Kidney capillary endothelial cell (primary cell): ENCODE results near the gene CISD3.

ENCODE experiments used
- DNase-seq: peaks from one replicate; pipeline ENCODE4 v3.0.0-alpha.2; 2018; ENCODE audit warnings: low spot score

Gene CISD3

DNA sequence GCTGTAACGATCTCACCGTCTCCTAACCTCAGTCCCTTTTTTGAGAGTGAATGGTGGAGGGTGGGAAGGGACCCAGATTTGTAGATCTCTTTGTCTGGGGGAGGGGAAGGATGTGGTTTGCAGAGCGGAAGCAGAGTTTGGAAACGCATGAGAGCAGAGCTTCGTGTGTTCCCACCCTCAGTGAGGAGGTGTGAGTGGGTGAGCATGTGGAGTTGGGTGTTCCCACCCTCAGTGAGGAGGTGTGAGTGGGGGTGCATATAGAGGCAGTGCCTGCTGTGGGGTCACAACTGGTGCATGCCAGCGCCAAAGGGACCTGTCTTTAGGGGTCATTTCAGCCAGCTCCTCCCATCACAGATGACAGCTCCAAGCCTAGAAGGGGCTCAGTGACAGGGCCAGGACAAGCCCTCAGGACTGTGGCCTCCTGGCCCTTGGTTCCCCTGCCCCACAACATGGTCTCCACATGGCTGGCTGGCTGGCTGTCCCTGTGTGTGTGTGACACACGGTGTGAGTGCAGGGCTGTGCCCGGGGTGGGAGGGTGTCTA, 1.8 kb upstream of the CISD3 start:
- no peak for DNase-seq

DNA sequence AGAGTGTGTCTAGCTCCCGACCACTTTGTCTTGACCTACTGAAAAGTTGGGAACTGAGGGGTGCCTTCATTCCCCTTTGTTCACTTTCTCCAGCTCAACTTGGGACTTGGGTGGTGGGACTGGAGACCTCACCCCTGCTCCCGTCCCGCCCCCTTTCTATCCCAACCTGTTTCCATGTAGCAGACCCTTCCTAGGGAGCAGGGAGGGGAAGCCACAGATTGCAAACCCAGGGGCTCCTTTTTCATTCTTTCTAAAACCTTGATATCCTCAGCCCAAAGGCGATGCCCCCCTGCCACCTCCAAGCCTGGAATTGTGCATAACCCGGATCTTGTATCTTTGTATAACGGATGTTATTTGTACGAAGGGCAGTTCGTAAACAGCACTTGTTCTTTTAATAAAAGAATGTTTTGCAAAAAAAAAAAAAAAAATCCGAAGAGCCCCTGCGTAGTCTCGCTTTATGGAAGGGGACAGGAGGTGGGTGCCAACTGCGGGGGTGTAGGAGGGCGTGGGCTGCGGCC, 714 bp upstream of the CISD3 start:
- no peak for DNase-seq

DNA sequence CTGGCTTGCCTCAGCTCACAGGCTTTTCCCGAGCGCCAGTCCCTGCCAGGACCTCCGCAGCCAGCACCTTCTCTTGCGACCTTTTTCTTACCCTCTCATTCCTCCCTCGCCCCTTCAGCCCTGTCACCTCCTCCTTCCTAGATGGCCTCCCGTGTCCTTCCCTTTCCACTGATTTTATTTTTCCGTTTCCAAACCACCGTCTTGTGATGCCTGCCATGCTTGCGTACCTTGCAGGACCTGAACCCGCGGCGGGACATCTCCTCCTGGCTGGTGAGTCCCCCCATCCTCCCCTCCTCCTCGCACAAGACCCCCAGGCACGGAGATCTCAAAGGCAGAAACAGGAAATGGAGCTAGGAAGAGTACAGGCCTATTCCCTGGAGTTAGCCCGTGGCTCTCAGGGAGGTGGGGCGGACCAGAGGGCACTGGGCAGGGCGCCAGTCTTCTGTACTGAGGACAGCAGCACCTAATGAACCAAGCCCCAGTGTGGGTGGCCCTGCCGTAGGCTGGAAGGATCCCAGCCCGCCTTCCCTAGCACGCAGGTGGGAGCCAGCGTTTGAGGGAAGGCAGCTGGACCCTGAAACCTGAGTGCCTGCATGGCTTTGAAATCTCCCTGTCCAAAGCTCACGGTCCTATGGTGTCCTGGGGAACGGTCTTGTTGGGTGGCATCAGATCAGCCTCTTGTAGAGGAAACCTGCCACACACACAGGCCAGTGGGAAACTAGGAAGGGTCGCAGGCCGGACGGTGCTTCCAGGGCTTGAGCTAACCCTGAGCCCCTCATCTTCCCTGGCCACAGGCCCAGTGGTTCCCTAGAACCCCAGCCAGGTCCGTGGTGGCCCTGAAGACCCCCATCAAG, 612 bp downstream of the CISD3 start:
- no peak for DNase-seq

DNA sequence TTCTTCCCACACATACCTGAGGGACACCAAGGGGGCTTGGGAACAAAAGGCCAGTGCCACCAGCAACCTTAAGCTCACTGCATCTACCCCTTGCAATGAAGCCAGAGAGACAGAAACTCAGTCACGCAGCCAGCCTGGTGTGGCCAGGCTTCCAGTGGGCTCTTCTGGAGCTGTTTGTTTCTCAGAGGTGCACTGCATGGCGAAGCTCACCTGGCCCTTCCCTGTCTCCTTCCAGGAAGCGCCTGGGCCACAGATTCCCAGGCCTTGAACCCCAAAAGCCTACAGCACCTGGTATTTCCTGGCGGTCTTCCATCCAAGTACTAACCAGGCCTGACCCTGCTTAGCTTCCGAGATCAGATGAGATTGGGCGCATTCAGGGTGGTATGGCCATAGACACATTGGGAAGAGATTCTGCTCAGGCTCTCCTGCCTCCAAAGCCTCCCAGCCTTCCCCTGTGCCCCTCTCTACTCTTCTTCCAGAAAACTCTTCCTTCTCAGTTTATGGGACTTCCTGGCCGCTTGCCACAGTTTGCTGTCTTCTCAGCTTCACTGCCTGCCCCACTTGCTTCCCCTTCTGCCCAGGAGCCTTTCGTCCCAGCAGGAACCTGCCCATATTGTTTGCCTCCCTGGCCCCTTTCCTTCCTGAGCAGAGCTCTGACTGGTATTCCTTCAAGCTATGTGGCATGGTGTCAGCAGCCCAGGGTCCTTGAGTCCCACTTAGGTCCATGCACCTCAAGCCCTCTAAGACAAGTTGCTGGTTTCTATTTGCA, 1.6 kb downstream of the CISD3 start:
- no peak for DNase-seq

DNA sequence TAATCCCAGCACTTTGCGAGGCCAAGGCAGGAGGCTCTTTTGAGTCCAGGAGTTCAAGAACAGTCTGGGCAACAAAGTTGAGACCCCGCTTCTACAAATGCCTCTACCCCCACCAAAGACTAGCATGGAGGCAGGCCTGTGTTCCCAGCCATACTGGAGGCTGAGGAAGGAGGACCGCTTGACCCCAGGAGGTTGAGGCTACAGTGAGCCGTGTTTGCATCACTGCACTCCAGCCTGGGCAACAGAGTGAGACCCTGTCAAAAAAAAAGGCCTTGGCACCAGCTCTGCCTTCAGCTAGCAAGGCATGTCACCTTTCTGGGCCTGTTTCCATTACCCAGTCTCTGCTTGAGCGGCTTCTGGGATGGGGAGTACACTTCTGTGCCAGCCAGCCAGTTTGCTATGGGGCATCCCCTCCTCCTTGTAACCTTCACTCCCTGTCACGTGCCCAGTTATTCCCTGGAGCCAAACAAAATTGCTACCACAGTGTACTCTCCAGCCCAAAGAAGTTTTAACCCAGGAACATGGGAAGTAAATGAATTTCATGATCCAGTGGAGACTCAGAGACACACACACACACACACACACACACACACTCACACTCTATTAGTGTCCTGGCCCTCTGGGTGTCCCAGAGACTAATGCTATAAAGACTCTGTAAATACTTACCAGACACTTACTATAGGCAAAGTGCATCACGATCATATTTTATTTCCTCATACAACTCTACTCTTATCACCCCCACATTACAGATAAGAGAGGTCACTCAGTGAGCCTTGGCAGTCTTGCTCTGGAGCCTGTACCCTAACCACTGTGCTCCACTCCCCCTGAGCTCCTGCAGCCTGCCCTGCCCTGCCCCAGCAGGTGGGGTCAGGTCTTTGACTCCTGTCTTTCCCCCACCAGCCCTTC, 2.5 kb downstream of the CISD3 start:
- DNase-seq, result no peak

DNA sequence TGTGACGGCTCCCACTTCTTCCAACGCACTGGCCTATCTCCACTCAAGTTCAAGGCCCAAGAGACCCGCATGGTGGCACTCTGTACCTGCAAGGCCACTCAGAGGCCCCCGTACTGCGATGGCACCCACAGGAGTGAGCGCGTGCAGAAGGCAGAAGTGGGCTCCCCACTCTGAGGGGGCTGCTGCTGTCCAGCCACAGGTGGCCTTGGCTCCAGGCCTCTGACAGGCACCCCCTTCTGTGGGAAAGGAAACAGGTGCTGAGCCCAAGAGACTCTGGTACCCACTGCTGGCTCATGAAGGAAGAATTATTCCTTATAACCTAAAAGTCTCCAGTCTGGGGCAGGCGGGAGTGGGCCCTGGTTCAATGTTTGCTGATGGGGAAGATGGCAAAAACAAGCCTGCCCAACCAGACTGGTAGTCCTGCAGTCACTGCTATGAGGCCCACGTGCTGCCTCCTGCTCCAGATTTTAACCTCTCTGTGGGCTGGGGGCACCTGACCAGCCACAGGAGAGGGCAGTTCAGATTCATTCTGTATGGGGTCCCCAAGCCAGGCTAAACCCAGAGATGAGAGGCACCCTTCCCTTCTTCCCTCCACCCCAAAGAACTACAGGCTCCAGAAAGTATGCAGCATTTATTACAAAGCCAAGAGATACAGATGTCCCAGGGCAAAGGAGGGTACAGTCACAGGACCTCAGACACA, 3.3 kb downstream of the CISD3 start:
- no peak for DNase-seq

DNA sequence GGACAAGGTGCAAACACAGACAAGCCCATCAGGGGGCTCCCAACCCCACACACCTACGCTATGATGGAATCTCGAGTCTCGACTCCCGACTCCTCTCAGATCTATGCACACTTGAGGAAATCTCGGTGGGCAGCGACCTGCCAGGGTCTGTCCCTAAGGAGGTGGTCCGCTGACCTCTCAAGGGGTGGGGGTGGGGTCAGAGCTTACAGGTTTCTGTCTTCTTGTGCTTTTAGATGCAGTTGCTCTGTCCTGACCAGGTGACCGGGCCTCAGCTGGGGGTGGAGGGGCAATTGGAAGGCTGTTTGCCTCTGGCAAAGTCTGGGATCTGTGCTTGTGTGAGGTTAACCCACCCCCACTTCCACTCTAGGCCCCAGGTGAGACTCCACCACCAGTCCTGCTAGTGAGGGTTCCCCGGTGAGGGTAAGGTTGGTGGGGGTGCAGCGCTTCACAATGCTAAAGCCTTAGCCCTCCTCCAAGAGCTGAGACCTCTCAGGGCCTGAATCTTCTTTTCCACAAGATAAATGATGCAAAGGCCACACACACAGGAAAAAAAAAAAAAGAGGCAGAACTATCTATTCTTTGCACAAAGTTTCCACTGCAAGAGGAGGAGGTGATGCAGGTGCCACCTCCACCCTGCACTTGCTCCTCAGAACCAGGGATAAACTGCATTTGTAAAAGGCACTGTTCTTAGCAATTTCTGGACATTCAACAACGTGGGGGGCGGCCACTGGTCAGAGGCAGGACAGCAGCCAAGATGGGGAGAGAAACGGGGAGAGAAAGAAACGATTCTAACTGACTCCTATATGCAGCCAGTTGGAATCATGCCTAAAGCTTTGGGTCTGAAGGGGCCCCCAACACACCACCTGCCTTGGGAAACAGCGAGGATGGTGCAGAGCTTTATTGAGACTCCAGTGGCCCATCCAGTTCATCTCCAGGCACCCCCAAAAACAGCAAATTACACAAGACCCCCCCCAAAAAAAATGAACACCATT, 4.1 kb downstream of the CISD3 start:
- no peak for DNase-seq

DNA sequence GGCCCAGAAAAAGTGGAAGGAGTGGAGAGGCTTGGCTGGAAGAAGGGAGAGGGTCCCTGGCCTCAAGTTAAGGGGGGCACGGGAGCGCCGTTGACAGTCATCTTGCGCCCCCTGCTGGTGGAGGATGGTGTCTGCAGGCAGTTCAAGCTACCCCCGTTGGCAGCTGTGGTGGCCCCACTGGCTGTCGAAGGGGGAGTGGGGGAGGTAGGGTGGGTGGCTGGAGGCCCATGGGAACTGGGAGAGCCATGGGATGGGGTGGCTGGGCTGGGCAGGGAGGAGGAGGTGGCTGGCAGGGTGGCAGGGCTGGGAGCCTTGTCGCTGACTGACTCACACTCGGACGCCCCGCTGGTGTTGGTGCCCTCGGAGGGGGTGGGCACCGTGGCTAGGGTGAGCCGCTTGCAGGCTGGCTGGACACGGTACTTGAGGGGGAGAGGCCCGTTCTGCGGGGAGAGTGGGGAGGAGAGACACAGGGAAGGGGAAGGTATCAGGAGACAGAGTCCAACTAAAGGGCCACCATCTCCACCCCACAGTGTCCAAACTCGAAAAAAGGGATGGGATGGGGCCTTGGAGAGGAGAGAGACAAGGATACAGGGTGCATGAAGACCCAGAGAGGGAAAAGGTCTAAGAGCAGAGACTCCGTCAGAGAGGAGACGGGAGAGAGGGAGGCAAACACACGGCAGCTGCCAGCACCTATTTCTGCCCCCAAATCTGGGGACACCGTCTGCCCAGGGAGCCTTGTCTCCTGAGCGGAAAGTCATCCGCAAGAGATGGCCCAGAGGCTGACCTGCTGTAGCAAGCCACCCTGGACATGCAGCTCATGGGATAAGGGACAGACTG, 5.2 kb downstream of the CISD3 start:
- DNase-seq, result no peak

DNA sequence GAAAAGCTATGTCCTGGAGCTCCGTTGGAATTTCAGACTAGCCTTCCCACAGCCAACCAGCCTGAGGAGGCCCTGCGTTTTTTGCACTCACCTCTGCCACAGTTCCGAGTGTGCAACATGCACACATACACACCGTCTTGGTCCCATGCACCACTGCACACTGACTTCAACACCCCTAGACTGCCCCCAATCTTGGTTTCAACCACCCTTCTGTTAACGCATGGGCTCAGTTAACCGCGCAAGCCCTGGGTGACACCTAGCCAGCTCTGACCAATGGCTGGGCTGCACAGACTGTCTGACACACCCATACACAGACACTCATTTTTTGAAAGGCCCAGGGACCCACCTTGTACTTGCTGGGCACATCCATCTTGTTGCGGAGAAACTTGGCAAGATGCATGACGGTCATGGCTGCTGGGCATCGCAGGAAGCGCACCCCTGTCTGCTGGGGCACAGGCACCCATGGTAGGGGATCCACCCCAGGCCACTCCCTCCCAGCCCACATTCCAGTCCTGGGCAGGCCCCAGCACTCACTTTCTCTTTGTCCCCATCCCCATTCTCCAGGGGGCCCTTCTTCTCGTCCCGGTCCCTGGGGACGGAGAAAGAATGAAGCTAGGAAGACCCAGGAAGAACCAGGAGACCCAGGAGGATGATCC, 8.0 kb downstream of the CISD3 start:
- DNase-seq, result no peak

DNA sequence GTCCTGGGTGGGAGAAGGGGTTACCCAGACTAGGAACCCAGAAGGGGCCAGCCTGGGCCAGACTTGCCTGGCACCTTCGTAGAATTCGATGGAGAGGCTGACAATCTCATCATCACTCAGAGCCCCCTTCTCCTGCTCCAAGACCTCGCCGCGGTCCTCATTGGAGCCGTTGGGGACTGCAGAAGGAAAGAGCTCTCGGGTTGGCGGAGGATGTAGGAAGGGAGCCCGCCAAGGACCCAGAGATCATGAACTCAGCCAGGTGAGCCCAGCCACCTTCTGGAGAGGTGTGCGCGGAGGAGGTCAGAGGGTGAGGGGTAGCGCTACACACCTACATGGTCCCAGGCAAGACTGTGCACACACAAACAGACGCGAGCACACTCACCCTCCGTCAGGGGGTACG, 8.5 kb downstream of the CISD3 start:
- no peak for DNase-seq

DNA sequence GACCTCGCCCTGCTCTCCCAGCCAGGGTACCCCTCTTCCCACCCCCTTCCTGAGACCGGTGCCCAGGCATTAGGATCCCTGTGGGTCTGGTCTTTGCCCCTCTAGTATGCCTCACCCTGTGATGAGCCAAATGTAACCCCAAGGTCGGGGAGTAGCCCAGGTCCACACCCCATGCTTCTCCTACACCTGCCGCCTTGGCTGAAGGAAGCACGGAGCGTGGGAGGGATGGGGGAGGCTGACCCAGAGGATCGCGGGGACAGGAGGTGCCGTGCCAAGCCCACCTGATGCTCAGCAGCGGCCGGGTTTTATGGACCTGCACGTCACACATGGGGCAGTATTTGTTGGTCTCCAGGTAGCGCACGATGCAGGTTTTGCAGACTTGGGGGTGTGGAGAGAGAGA, 9.2 kb downstream of the CISD3 start:
- DNase-seq, result no peak

DNA sequence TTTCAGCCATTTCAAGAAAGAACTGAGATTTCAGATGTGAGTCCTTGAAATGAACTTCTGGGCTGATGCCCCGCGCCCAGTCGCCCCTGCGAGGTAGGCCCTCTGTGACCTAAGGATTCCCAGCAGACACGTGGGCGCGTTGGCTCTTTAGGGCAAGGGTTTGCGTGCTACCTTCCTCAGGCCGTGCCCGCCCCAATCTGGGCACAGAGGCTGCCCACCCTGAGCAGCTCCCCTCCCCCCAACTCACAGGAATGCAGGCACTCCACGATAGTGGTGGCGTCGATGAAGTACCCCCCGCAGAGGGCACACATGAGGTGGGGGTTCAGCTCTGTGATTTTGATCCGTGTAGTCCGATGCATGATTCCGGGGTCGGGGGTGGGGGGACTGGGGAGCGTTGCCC, 9.9 kb downstream of the CISD3 start:
- no peak for DNase-seq

DNA sequence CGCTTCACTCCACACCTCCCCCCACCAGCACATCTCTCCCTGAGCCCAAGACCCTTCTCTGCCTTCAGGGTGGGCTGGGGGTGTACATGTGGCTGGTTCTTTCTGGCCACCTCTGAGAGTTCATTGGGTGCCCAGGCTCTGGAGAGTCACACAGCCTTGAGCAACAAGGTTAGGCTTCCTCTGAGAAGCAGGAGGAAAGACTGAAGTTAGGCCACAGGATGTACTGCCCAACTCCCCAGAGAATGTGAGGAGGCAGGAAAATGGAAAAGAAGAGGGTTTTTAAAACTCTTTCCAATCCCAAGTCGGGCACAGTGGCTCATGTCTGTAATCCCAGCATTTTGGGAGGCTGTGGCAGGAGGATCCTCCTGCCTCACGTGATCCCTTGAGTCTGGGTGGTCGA, 10.7 kb downstream of the CISD3 start:
- DNase-seq, result no peak

DNA sequence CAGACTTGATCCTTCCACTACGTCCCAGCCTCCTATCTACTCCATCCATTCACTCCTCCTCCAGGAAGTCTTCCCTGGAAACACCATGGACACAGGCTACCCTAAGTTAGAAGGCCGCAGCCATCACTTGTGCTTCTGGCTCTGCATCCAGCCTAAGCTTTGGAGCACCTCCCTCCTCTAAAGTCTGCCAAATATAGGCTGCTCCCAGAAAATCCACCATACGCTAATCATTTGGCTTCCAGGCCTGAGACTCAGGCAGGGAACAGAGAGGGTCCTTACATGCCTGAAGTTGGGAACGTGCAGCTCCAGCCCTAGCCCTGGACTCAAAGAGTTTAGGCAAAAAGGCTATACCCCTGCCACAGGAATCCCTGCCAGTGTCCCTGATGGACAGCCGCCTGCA, 11.3 kb downstream of the CISD3 start:
- no peak for DNase-seq

DNA sequence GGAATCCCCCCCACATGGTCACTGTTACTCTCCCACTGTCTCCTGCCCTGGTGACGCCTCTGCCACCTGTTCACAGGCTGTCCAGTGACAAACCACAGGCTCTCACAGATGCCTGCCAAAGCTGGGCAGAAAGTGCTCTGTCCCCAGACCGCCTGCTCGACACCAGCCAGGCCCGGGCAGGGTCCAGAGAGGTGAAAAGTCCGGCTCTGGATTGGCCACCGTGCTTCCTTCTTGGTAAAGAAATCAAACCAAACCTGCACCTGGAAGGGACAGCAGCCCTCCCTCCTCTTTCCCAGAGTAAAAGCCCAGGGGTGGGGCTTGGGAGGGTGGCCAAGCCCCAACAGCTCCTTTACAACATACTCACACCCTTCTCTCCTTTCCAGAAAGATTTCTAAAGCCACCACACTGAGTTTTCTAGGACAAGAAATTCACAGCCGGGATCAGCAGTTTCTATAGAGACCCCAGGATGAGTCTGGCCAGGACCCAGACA, 11.8 kb downstream of the CISD3 start:
- no peak for DNase-seq

DNA sequence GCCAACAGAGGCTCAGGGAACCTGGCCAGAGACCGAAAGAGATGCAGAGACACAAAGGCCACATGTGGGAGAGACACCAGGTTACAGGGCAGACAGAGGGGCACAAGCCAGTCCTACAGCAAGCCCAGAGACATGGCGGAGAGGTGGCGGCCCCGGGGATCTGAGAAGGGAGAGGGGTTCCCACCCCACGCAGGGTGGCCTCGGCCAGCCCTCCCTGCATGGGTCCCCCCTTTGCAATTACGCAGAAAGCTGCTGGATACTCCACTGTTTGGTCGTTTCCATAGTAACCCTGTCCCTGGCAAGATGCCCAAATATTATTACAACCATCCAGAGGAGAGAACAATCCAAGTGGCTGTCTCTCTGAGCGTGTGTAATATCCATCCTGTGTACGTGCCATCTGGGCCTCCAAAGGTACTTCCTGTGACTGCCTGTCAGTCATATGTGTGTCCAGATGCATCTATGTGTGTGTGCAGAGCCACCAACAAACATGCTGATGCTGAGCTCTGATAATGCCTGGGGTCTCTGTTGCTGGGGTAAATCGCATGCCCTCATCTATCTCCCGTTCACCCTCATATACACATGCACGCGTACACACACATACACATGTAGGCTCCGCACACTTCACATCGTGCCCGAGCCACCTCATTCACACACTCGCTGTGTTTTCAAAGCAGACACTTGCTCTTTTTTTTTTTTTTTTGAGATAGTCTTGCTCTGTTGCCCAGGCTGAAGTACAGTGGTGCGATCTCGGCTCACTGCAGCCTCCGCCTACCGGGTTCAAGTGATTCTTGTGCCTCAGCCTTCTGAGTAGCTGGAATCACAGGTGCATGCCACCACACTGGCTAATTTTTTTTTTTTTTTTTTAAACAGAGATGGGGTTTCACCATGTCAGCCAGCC, 12.5 kb downstream of the CISD3 start:
- peak; percentile 91 for DNase-seq

DNA sequence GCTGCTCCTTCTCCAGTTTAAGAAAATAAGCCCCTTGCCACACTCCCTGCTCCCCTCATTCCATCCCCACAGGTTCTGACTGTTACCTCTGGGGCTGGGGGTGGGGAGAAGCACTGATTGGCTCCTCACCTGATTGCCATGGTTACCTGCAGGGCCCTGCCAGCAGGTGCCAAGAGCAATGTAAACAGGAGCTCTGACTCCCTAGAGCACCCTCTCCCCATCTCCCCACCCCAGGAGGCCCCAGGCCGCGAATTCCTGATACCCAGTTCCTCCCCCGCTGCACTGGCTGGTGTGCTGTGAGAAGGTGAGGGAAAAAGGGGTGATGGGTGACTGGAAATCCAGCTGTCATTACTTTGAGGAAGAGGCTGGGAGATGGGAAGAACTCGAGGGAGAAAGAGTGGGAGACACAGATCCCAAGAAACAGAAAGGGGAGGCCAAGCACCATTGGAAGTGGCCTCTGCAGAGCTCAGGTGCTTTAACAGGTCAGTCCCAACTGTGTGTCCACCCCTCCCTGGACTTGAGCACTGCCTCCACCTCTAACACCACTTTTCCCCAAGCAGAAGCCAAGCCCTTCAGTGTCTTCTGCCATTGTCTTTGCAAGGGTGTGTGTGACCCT, 13.5 kb downstream of the CISD3 start:
- no peak for DNase-seq
